OCI-LY3 (cell line): ENCODE results near the gene MORF4L1.
"Not testable (repeated sequence)": the region's sequence is repeated elsewhere in the genome, so short reads cannot be mapped to it uniquely, and the experiment has no call there.

Experiments used
- H2AFZ ChIP-seq: fragments of 200-600, 300-600 bp; shearing (Covaris generic); 2 replicates; pipeline ENCODE4 v1.6.0; 2014; ENCODE audit warnings: antibody characterized with exemption, low read depth, low read length
- H3K27ac ChIP-seq: fragments of 200-600, 300-600 bp; sonication (generic); 2 replicates; pipeline ENCODE4 v1.5.1; 2014; ENCODE audit warnings: mild to moderate bottlenecking, low read length, moderate library complexity, mixed read lengths
- H3K27me3 ChIP-seq: fragments of 200-600, 300-600 bp; sonication (generic); 2 replicates; pipeline ENCODE4 v1.6.1; 2014; ENCODE audit warnings: low read depth, low read length, mixed read lengths
- H3K36me3 ChIP-seq: fragments of 200-600, 300-600 bp; sonication (generic); replicated peaks from 2 replicates; pipeline ENCODE3; 2014; ENCODE audit warnings: low read depth, low read length, mixed read lengths
- H3K4me1 ChIP-seq: fragments of 300-600, 200-600 bp; sonication (generic); 2 replicates; pipeline ENCODE4 v1.6.1; 2014; ENCODE audit warnings: low read length, mixed read lengths
- H3K4me2 ChIP-seq: fragments of 200-600, 300-600 bp; sonication (generic); 2 replicates; pipeline ENCODE4 v1.6.1; 2014; ENCODE audit warnings: low read length, mixed read lengths
- H3K4me3 ChIP-seq: fragments of 300-600, 200-600 bp; sonication (generic); 2 replicates; pipeline ENCODE4 v1.5.1; 2014; ENCODE audit warnings: antibody characterized with exemption, mild to moderate bottlenecking, low read length, moderate library complexity
- H3K79me2 ChIP-seq: fragments of 300-600, 200-600 bp; shearing (Covaris generic); 2 replicates; pipeline ENCODE4 v1.6.1; 2014; ENCODE audit warnings: mild to moderate bottlenecking, low read length, mixed read lengths
- H3K9ac ChIP-seq: fragments of 300-600, 200-600 bp; shearing (Covaris generic); 2 replicates; pipeline ENCODE4 v1.6.0; 2014; ENCODE audit warnings: mild to moderate bottlenecking, low read length, moderate library complexity
- H3K9me3 ChIP-seq: fragments of 200-600, 300-600 bp; shearing (Covaris generic); 2 replicates; pipeline ENCODE4 v1.6.1; 2014; ENCODE audit warnings: low read length, mixed read lengths; ENCODE audit not compliant: insufficient read depth
- H4K20me1 ChIP-seq: fragments of 200-600, 300-600 bp; sonication (generic); 2 replicates; pipeline ENCODE4 v1.6.1; 2016; ENCODE audit warnings: low read length, mixed read lengths; ENCODE audit not compliant: insufficient read depth
- EZH2phosphoT487 ChIP-seq: fragments of 200-600 bp; shearing (Covaris generic); IDR thresholded peaks from 2 replicates; pipeline ENCODE4 v1.6.1; 2018; ENCODE audit warnings: antibody characterized with exemption, mixed run types, low read depth
- TF ChIP-seq, protein P1 (sequence below): fragments of 200-600, 300-600 bp; sonication (generic); IDR thresholded peaks from 2 replicates; pipeline ENCODE4 v1.5.1; 2014; ENCODE audit warnings: antibody characterized with exemption, low read length, low read depth

The MORF4L1 gene

DNA sequence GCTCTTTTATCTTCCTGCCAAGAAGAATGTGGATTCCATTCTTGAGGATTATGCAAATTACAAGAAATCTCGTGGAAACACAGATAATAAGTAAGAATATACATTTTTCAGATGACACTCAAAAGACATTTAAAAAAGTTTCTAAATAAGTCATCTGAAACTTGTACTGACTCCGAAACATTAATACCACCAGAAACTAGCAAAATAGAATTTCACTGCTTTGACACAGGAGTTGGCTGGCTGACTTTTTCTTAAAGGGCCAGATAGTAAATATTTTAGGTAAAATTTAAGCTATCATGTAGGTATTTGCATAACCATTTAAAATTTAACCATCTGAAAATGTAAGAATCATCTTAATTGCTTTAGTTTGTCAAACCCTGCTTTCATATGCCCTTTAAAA lies 20.8 kb downstream of the MORF4L1 start:
- Histone ChIP-seq H3K79me2 (peaks cover 89% of the 10 kb centered on the region), H3K9ac (no peak overlapping the region), H3K9me3 (no peaks in the 10 kb centered on the region), H3K27me3 (no peaks in the 10 kb centered on the region), H3K36me3 (peaks cover 74% of the 10 kb centered on the region), H2AFZ (no peak overlapping the region), H3K27ac (peak overlapping the region; percentile 57), H3K4me1 (peaks cover 31% of the 10 kb centered on the region), H3K4me2 (peak overlapping the region; percentile 44), H3K4me3 (peak overlapping the region; percentile 0; the same call in 1 of the 2 replicates), H4K20me1 (peaks cover 75% of the 10 kb centered on the region)
- no peak for TF ChIP-seq EZH2phosphoT487
- TF ChIP-seq, protein P1, sequence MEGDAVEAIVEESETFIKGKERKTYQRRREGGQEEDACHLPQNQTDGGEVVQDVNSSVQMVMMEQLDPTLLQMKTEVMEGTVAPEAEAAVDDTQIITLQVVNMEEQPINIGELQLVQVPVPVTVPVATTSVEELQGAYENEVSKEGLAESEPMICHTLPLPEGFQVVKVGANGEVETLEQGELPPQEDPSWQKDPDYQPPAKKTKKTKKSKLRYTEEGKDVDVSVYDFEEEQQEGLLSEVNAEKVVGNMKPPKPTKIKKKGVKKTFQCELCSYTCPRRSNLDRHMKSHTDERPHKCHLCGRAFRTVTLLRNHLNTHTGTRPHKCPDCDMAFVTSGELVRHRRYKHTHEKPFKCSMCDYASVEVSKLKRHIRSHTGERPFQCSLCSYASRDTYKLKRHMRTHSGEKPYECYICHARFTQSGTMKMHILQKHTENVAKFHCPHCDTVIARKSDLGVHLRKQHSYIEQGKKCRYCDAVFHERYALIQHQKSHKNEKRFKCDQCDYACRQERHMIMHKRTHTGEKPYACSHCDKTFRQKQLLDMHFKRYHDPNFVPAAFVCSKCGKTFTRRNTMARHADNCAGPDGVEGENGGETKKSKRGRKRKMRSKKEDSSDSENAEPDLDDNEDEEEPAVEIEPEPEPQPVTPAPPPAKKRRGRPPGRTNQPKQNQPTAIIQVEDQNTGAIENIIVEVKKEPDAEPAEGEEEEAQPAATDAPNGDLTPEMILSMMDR = no peak

DNA sequence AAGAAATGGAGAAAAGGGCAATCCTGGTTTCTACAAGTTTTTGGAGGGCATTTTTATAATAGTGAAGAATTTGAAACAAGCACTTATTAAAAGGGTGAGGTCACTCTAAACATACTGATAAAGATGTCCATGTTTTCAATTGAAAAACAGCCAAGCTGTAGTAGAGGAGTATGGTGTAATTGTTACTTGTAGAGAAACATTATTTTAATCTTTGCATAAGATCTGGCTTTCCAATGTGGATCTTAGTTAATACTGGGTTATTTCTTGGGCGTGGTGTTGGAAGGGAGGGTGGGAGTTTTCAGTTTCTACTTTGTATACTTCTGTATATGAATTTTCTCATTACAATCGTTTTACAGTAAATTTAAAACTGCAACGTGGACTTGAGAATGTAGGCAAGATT lies 22.8 kb downstream of the MORF4L1 start:
- Histone ChIP-seq H3K79me2 (peaks cover 85% of the 10 kb centered on the region), H4K20me1 (peaks cover 68% of the 10 kb centered on the region)

DNA sequence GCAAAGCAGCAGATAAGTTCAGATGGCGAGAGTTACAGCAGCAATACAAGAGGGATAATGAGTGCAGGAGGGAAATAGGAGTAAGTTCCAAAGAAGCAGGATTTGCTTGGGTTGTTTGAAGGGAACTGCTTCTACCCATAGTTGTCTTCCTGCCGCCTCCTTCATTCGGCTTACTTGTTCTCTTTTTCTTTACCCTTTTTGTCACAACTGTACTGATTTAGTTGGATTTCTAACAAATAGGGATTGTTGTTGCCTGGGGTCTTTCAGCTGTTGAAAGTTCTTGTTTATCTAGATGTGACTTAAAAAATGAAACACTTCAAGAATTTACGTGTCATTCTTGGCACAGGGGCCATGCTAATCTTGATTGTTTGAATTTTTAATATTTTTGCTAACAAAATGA lies 25.9 kb downstream of the MORF4L1 start:
- Histone ChIP-seq H2AFZ (no peak overlapping the region), H3K4me2 (no peak overlapping the region), H3K27ac (no peak overlapping the region), H3K27me3 (no peaks in the 10 kb centered on the region), H3K4me3 (no peak overlapping the region), H3K9me3 (no peaks in the 10 kb centered on the region), H3K36me3 (peaks cover 72% of the 10 kb centered on the region), H4K20me1 (peaks cover 56% of the 10 kb centered on the region), H3K9ac (no peak overlapping the region), H3K79me2 (peaks cover 66% of the 10 kb centered on the region), H3K4me1 (peaks cover 23% of the 10 kb centered on the region)
- TF ChIP-seq, protein P1 = no peak
- TF ChIP-seq EZH2phosphoT487 = no peak

More for the DNA sequence above, 22.8 kb downstream of the MORF4L1 start:
- Histone ChIP-seq H3K9me3 (no peaks in the 10 kb centered on the region), H3K27ac (no peak overlapping the region), H3K9ac (no peak overlapping the region), H3K27me3 (no peaks in the 10 kb centered on the region), H3K4me2 (no peak overlapping the region), H2AFZ (no peak overlapping the region), H3K36me3 (peaks cover 80% of the 10 kb centered on the region), H3K4me1 (peaks cover 31% of the 10 kb centered on the region), H3K4me3 (no peak overlapping the region)
- TF ChIP-seq, protein P1 = no peak
- no peak for TF ChIP-seq EZH2phosphoT487

DNA sequence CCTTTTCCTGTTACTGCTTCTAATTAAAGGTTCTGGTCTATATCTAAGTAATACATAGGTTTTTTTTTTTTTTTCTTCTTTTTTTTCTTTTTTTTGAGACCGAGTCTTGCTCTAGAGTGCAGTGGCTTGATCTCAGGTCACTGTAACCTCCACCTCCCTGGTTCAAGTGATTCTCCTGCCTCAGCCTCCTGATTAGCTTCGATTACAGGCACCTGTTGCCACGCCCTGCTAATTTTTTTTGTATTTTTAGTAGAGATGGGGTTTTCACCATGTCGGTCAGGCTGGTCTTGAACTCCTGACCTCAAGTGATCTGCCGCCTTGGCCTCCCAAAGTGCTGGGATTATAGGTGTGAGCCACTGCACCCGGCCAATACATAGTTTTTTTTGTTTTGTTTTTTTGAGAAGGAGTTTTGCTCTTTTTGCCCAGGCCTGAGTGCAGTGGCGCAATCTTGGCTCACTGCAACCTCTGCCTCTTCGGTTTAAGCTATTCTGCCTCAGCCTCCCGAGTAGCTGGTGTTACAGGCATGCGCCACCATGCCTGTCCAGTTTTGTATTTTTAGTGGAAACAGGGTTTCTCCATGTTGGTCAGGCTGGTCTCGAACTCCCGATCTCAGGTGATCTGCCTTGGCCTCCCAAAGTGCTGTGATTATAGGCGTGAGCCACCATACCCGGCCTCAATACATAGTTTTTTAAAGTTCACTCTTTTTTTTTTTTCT lies 28.3 kb downstream of the MORF4L1 start:
- Histone ChIP-seq H4K20me1 (peaks cover 48% of the 10 kb centered on the region), H3K79me2 (peaks cover 50% of the 10 kb centered on the region)
- not testable (repeated sequence) for H3K27ac ChIP-seq

DNA sequence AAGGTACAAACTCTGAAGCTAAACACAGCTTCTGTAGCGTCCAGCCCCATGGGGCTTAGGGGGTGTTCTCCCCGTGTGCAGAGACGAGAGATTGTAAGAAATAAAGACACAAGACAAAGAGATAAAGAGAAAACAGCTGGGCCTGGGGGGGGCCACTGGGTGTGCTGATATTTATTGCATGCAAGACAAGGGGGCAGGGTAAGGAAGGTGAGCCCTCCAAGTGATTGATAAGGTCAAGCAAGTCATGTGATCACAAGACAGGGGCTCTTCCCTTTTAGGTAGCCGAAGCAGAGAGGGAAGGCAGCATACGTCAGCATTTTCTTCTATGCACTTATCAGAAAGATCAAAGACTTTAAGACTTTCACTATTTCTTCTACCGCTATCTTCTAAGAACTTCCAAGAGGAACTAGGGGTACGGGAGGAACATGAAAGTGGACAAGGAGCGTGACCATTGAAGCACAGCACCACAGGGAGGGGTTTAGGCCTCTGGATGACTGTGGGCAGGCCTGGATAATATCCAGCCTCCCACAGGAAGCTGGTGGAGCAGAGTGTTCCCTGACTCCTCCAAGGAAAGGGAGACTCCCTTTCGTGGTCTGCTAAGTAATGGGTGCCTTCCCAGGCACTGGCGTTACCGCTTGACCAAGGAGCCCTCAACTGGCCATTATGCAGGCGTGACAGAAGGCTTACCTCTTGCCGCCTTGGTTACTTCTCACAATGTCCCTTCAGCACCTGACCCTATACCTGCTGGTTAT lies 29.8 kb downstream of the MORF4L1 start:
- H2AFZ ChIP-seq, H3K9ac ChIP-seq, H3K27me3 ChIP-seq, H3K4me2 ChIP-seq, H3K9me3 ChIP-seq, H3K4me3 ChIP-seq, H3K27ac ChIP-seq: not testable (repeated sequence)
- Histone ChIP-seq H4K20me1 (peaks cover 50% of the 10 kb centered on the region), H3K4me1 (peaks cover 28% of the 10 kb centered on the region), H3K79me2 (peaks cover 49% of the 10 kb centered on the region), H3K36me3 (peaks cover 75% of the 10 kb centered on the region)

More for the DNA sequence above, 28.3 kb downstream of the MORF4L1 start:
- not testable (repeated sequence) for H3K9me3 ChIP-seq, H3K4me2 ChIP-seq, H2AFZ ChIP-seq, H3K4me3 ChIP-seq, H3K27me3 ChIP-seq, H3K9ac ChIP-seq
- peaks cover 21% of the 10 kb centered on the region for H3K4me1 ChIP-seq
- peaks cover 65% of the 10 kb centered on the region for H3K36me3 ChIP-seq
